GM21526 (cell line): Measurements from ENCODE around the gene NEURL3.

Source experiments
- ATAC-seq: cut with Tn5 transposase; IDR thresholded peaks from one replicate; pipeline ENCODE4 v1.9.1; 2021; ENCODE audit warnings: moderate library complexity; ENCODE audit not compliant: unreplicated experiment, low FRiP score

Gene NEURL3

GRCh38 chr2:96528700-96529375 is 23.7 kb upstream of the NEURL3 start:
- ATAC-seq: no peak

GRCh38 chr2:96528006-96528699 is 23.0 kb upstream of the NEURL3 start:
- no peak for ATAC-seq

- no peak for ATAC-seq
These were observed 22.3 kb upstream of the NEURL3 start for GRCh38 chr2:96527286-96528005.

GRCh38 chr2:96526615-96527285 is 21.6 kb upstream of the NEURL3 start:
- no peak for ATAC-seq

GRCh38 chr2:96526101-96526591 is 21.0 kb upstream of the NEURL3 start:
- no peak for ATAC-seq

GRCh38 chr2:96525211-96525507 is 20.0 kb upstream of the NEURL3 start:
- no peak for ATAC-seq

GRCh38 chr2:96524482-96525210 is 19.5 kb upstream of the NEURL3 start:
- ATAC-seq: no peak

- no peak for ATAC-seq
These were observed 18.7 kb upstream of the NEURL3 start for GRCh38 chr2:96523659-96524481.

- no peak for ATAC-seq
These were observed 17.4 kb upstream of the NEURL3 start for GRCh38 chr2:96522304-96523203.

- no peak for ATAC-seq
These were observed 16.1 kb upstream of the NEURL3 start for GRCh38 chr2:96521219-96521618.

- ATAC-seq: no peak
These were observed 15.5 kb upstream of the NEURL3 start for GRCh38 chr2:96520697-96521096.

GRCh38 chr2:96520231-96520630 is 15.1 kb upstream of the NEURL3 start:
- ATAC-seq: no peak

- no peak for ATAC-seq
These were observed 11.9 kb upstream of the NEURL3 start for GRCh38 chr2:96517079-96517478.

GRCh38 chr2:96514521-96514920 is 9.4 kb upstream of the NEURL3 start:
- ATAC-seq: no peak

- ATAC-seq: no peak
These were observed 7.2 kb upstream of the NEURL3 start for GRCh38 chr2:96512341-96512740.

- ATAC-seq: no peak
These were observed 6.7 kb upstream of the NEURL3 start for GRCh38 chr2:96511851-96512250.

- no peak for ATAC-seq
These were observed 5.9 kb upstream of the NEURL3 start for GRCh38 chr2:96510931-96511595.

- no peak for ATAC-seq
These were observed 4.7 kb upstream of the NEURL3 start for GRCh38 chr2:96509847-96510230.
